GM19455 (cell line): ENCODE data around the gene LRR1.
A peak's percentile ranks its signal among the peaks of the same experiment; 100 is the strongest.
"Not testable (repeated sequence)": the region's sequence is repeated elsewhere in the genome, so short reads cannot be mapped to it uniquely, and the experiment has no call there.

Source experiments
- ATAC-seq: cut with Tn5 transposase; IDR thresholded peaks from one replicate; pipeline ENCODE4 v1.9.1; 2021; ENCODE audit not compliant: unreplicated experiment

LRR1 gene, protein sequence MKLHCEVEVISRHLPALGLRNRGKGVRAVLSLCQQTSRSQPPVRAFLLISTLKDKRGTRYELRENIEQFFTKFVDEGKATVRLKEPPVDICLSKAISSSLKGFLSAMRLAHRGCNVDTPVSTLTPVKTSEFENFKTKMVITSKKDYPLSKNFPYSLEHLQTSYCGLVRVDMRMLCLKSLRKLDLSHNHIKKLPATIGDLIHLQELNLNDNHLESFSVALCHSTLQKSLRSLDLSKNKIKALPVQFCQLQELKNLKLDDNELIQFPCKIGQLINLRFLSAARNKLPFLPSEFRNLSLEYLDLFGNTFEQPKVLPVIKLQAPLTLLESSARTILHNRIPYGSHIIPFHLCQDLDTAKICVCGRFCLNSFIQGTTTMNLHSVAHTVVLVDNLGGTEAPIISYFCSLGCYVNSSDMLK

DNA sequence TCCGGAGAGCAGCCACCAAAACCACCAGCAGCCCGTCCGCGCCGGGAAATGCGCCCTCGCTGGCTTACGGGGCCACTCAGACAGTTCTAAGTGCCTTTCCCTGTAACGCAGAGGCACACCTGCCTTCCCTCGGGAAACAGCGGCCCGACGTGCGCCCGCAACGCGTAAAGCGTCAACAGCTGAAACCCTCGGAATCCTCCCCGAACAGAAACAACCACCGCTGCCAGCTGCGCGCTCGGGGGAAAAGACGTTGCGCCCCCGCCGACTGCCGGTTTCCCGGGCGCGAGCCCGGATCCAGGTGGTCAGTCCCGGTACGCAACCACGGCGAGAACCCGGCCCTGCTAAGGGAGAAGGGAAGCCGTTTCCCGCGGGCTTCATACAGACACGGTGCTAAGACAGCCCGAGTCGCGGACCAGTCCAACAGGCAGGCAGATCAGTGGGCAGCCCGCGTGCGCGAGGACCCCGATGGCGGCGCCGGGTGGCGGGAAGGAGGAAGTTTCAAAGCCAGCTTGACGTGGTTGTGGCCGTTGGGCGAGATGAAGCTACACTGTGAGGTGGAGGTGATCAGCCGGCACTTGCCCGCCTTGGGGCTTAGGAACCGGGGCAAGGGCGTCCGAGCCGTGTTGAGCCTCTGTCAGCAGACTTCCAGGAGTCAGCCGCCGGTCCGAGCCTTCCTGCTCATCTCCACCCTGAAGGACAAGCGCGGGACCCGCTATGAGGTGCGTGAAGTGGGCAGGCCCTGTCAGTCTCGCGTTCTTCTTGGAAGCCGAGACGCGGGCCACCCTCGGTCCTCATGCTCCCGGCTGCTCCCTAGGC is at the start of gene LRR1:
Gene LRR1 (plus strand): TSS at position 456 of the 816 bp plus-strand sequence. CDS start 81 bp downstream, at position 537.
- peak; percentile 49 for ATAC-seq

DNA sequence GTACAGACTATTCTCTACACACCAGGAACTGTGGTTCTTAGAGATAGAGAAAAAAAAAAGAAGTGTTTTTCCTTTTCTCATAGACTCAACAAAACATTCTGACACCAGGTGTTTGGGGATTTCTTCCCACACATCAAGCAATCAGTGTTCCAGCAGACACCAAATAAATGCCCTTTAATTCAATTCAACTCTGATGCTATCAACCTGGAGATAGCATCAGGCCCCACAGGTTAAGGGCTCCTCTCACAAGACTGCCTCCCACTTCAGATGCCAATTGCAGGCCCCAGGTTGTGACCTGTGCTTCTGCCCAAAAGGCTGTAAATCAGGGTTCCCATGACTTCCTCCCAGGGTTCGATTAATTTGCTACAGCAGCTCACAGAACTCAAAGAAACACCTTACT is 49.3 kb upstream of the LRR1 start:
- ATAC-seq, result no peak

DNA sequence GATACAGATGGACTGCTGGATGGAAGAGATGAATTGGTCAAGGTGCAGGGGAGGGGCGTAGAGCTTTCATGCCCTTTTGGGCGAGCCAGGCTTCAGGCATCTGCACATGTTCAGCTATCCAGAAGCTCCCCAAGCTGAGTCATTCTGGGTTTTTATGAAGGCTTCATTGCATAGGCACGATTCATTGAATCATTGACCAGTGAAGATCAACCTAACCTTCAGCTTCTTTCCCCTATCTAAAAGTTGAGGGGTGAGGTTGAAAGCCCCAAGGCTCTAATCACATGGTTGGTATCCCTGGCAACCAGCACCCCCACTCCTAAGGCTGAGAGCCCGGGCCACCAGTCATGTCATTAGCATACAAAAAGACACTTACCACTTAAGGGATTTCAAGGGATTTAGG is 48.9 kb upstream of the LRR1 start:
- ATAC-seq, result no peak

DNA sequence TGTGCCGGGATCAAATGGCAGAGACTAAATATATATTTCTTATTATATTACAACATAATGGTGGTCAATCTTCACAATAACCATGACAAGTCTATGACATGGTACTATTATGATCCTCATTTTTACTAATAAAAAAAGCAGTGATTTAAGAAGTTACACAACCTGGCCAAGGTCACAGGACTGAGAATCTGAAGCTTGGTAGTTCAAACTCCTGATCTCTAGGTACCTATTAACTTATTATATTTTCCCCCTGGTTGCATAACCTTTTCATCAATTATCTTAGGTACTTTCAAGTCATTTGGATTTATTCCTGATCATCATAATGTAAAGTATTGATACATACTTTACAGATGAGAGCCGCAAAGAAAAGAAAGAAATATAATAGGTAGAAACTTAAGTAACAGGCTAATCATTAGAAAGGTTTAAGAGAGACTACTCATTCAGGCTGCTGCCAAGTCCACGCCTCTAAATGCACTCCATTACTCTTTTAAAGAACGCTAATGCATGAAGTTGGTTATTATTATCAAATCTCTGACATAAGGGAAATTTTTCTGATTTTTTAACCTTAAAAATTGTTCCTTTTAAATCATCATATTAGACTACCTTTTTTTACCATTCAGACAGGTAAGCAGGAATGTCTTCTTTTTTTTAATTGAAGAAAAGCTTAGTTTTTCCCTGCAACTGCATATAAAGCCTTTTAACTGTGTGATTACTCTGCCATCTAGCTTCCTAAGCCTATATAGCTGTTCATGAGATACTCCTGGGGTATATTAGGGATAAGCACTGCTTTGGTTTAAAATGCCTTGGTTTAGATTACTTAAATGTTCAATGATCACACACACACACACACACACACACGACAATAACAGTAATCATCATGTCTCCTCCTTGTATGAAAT is 48.2 kb upstream of the LRR1 start:
- ATAC-seq, result no peak

DNA sequence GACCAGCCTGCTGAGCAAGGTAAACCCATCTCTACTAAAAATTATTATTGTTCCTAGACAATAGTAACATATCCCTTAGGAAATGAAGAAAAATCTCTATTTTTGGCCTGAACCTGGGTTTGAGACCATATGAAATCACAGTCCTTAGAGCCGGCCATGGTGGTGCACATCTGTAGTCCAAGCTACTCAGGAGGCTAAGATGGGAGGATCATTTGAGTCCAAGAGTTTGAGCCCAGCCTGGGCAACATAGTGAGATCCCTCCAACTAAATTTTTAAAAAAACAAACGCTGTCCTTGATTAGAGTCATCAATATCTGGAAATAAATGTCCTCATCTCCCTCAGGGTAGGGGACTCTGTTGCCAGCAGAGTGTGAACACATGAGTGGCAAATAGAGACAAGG is 47.2 kb upstream of the LRR1 start:
- ATAC-seq, result no peak

DNA sequence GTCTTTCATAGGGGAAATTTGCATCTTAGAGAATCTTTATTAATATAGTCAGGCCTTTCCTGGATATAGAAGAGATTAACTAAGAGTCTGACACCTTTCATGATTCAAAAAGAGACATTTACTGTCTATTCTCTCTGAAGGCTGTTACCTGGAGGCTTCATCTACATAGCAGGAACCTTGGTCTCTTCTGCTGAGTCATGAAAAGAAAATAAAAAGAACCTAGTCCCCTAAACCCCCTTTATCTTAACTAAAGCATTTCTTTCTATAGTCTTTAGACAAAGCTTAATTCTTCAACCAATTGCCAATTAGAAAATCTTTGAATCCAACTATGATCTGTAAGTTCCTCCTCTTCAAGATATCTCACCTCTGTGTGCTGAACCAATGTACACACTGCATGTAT is 45.6 kb upstream of the LRR1 start:
- no peak for ATAC-seq

DNA sequence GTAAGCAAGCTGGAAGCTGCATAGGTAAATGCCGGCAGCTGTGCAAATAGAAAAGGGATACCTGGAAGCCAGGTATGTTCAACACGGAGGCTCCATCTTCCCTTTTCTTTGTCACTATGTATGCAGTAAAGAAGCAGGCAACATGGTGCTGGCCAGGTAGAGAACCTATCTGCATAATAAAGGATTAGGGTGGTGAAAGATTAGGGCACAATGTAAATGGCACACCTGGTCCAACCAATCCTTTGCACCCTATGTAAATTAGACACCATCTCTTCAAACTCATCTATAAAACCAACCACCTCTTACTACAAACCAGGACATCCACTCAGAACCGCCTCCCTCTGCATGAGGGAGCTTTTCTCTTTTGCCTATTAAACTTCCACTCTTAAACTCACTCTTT is 44.8 kb upstream of the LRR1 start:
- ATAC-seq, result no peak

DNA sequence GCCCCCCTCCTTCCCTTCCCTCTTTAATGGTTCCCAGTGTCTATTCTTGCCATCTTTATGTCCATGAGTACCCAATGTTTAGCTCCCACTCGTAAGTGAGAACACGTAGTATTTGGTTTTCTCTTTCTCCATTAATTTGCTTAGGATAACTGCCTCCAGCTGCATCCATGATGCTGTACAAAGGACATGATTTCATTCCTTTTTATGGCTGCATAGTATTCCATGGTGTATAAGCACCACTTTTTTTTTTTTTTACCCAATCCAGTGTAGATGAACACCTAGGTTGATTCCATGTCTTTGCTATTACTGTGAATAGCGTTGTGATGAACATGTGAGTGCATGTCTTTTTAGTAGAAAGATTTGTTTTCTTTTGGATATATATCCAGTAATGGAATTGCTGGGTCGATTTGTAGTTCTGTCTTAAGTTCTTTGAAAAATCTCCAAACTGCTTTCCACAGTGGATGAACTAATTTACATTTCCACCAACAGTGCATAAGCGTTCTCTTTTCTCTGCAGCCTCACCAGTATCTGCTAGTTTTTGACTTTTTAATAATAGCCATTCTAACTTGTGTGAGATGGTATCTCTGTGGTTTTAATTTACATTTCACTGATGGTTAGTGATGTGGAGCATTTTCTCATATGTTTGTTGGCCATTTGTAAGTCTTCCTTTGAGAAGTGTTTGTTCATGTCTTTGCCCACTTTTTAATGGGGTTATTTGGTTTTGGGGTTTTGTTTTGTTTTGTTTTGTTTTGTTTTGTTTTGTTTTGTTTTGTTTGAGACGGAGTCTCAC is 38.6 kb upstream of the LRR1 start:
- no peak for ATAC-seq

DNA sequence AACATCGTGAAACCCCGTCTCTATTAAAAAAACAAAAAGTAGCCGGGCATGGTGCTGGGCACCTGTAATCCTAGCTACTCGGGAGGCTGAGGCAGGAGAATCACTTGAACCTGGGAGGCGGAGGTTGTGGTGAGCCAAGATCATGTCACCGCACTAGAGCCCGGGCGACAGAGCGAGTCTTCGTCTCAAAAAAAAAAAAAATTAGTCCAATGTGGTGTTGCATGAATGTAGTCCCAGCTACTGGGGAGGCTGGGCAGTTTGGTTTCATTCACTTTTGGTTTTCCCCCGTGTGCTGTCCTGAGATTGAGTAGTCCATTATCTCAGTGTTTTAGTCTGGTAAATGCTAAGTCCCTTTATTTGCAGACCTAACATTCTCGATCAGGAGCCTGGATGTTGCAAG is 32.0 kb upstream of the LRR1 start:
- ATAC-seq, result no peak

DNA sequence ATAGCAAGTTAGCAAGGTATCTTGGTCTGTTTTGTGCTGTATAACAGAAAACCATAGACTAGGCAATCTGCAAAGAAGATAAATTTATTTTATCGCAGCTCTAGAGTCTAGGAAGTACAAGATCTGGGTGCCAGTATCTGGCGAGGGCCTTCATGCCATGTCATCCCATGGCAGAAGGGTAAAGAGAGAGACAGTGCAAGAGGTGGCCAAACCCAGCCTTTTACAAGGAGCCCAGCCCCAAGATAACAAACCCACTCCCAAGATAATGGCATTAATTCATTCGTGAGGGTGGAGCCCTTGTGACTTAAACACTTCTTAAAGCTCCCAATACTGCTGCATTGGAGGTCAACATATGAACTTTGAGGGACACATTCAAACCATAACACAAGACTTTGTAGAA is 29.5 kb upstream of the LRR1 start:
- ATAC-seq, result no peak

DNA sequence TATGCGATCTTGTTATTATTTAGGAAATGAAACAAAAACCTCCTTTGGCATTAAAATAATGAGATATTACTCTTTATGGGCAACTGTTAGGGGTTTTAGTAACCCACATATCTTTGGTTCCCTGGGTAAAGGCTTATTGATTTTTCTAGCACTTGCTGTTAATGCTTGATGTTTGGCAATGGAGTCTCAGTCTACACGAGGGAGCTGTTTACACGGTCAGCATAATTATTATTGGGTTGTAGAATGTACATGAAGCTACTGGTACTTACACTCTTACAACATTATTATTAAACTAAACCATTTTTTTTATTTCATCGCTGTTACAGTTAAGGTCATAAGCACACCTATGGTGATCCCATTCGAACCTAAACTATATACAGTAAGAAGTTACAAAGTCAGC is 24.7 kb upstream of the LRR1 start:
- ATAC-seq, result no peak

DNA sequence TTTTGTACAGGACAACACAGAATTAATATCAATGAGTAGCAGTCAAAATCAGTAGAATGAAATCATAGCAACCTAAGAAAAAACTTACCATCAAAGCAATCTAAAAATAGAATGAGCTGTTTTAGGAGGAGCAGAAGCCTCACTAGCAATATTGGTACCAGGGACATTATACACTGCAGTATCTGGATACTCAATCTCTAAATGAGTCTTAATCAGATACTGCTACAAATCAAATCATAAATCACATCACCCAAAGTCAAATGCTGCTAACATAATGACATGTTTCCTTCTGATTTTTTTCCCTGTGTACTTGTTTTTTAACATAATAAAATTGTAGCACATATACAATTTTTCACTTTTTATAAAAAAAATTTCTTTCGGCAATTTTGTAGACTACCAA is 20.6 kb upstream of the LRR1 start:
- ATAC-seq, result no peak

DNA sequence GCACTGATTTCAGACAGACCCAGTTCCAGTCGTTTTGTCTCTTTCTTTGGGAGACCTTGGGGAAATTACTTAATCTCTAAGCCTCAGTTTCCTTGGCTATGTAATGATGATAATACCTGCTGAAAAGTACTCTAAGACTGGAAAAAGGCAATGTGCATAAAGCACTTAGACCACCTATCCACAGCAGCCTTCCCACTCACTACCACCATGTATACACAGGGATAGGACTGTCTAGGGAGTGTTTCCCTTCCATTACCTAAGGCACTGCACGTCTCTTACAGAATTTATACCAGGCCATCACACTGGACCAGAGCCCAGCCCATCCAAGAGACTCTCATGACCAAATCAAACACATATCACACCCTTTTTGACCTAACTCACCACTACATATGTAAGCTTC is 18.9 kb upstream of the LRR1 start:
- no peak for ATAC-seq

DNA sequence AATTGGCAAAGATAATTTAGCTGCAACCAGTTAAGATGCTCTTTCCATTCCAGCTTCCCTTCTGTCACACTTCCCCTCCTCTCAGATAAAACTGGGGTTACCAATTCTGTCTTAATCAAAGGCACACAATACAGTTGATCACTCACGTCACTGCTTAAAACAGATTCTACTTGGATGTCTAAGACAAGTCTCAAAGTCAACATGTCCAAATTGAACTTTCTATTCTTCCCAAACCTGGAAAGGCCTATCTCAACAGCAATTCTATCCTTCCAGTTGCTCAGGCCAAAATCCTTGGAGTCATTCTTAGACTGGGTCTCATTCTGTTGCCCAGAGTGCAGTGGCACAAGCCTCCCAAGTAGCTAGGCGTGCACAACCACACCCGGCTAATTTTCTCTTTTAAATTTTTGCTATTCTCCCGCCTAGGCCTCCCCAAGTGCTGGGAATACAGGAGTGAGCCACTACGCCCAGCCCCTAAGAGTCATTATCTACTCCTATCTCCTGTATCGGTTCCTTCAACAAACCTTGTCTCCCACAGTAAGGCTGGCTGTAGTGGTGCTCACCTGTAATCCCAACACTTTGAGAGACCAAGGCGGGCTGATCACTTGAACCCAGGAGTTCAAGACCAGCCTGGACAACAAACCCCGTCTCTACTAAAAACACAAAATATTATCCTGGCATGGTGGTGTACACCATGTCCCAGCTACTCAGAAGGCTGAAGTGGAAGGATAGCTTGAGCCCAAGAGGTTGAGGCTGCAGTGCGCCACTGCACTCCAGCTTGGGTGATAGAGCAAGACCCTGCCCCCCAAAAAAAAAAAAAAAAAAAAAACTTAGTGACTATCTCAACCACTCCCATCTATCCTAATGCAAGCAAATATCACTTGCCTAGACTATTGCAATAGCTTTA is 17.3 kb upstream of the LRR1 start:
- no peak for ATAC-seq

DNA sequence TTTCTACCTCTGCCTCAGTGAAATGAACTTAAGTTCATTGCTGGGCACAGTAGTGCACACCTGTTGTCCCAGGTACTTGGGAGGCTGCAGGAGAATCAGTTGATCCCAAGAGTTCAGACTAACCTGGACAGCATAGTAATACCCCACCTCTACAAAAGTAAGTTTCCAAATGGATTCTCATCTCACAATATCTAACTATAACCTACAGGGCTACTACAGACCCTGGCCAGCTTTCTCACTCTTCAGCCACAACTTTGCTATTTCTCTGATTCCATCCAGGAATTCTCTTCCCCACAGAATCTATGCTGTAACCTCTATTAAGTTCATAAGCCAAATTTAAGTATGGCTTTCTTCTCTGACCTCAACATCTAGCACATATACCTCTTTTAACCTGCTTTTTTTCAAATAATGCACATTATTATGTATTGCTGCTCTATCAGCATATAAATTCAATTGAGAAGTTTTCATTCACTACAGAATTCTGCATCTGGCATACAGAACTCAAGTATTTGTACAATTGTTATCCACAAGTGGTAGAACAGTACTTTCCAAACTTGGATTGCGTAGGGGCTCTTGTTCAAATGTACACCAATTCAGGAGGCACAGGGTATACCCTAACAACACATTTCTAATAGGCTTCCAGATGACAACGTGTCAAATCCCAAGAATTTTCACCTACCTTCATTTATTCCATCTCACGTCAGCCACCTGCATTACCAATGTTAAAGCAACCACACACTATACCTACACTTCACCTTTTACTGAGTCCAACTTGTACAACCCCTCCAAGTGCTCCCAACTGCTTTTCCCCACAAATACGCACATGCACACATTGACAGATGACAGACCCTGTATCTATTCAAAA is 16.4 kb upstream of the LRR1 start:
- no peak for ATAC-seq

DNA sequence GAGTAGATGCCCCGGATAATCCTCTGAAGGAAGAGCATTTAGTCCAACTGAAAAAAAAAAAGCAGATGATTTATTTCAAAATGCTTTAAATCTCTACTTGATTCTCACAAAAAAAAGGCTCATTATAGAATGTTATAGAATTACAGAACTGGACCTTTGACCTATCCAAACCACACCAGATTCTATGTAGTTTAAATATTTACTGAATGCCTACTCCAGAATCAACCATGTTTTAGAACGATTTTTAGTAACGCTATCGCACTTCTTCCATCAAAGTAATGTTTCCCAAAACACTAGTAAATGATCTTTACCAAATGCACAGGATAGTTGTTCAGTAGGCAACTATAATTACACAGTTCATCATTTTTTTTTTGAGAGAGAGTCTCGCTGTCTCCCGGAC is 15.1 kb upstream of the LRR1 start:
- ATAC-seq, result no peak

DNA sequence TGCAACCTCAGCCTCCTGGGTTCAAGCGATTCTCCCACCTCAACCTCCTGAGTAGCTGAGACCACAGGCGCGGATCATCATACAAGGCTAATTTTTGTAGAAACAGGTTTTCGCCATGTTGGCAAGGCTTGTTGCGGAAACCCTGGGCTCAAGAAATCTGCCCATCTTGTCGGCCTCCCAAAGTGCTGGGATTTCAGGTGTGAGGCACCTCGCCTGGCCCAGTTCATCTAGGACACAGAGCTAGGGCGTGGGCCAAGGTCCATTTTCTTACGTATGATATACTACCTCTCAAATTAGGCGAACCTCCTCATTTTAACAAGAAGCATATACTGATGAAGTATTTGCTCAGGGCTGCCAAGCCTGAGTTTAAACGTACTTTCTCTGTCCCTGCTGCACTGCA is 14.7 kb upstream of the LRR1 start:
- ATAC-seq, result no peak

DNA sequence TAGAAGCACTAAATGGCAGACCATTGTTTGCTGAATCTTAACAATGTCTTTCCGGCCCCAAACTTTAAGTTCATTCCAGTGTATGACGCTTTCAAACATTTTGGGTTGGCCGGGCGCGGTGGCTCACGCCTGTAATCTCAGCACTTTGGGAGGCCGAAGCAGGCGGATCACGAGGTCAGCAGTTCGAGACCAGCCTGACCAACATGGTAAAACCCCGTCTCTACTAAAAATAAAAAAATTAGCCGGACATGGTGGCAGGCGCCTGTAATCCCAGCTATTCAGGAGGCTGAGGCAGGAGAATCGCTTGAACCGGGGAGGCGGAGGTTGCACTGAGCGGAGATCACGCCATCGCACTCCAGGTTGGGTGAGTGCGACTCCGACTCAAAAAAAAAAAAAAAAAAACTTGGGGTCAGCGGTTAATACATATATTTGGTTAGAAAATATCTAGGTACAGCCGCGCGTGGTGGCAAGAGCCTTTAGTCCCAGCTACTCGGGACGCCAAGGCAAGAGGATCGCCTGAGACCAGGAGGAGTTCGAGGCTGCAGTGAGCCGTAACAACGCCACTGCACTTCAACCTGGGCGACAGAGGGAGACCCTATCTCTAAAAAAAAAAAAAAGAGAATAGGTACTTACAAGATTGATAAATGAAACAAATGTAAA is 13.6 kb upstream of the LRR1 start:
- not testable (repeated sequence) for ATAC-seq
